Rectal smooth muscle tissue (tissue), 1 donor: Measurements from ENCODE around the gene CCDC32.
"Not testable (repeated sequence)": the region's sequence is repeated elsewhere in the genome, so short reads cannot be mapped to it uniquely, and the experiment has no call there.

Source experiments
- H3K27ac ChIP-seq: one replicate; pipeline ENCODE4 v1.7.0; 2013; ENCODE audit warnings: low read depth, low read length, inconsistent platforms
- H3K27me3 ChIP-seq: one replicate; pipeline ENCODE4 v1.7.0; 2013; ENCODE audit warnings: low read length; ENCODE audit not compliant: control insufficient read depth, insufficient read depth
- H3K36me3 ChIP-seq: one replicate; pipeline ENCODE4 v1.7.0; 2013; ENCODE audit warnings: low read length; ENCODE audit not compliant: control insufficient read depth, insufficient read depth
- H3K4me1 ChIP-seq: one replicate; pipeline ENCODE4 v1.7.0; 2013; ENCODE audit warnings: low read length; ENCODE audit not compliant: control insufficient read depth, insufficient read depth
- H3K4me3 ChIP-seq: one replicate; pipeline ENCODE4 v1.7.0; 2013; ENCODE audit warnings: low read length
- H3K9ac ChIP-seq: one replicate; pipeline ENCODE4 v1.7.0; 2013; ENCODE audit warnings: low read length

CCDC32 gene

GRCh38 chr15:40591389-40591788 lies 26.5 kb upstream of the CCDC32 start:
- Histone ChIP-seq H3K36me3 (no peaks in the 10 kb centered on the region), H3K27ac (no peak overlapping the region), H3K27me3 (no peaks in the 10 kb centered on the region), H3K4me3 (no peak overlapping the region), H3K4me1 (peaks cover 4% of the 10 kb centered on the region), H3K9ac (no peak overlapping the region)

DNA sequence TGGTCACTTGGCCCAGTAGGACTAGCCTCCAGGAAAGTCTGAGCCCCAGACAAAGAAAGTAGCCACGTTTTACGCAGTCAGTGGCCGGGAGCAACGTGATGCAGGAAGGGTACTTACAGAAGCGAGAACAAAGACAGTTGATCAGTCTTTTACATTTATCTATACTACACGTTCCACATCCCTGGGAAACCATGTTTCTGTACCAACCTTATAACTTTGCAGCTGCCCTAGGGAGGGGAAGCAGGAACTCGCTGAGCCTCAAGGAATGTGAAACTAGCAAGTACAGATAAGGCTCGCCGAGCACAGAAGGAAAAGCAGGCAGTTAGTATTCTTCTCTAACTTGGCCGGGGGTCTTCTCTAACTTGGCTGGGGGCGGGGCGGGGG lies 25.8 kb upstream of the CCDC32 start:
- peaks cover 4% of the 10 kb centered on the region for H3K4me1 ChIP-seq
- no peak overlapping the region for H3K27ac ChIP-seq
- H3K9ac ChIP-seq = no peak overlapping the region
- no peaks in the 10 kb centered on the region for H3K27me3 ChIP-seq
- H3K4me3 ChIP-seq = no peak overlapping the region
- no peaks in the 10 kb centered on the region for H3K36me3 ChIP-seq

DNA sequence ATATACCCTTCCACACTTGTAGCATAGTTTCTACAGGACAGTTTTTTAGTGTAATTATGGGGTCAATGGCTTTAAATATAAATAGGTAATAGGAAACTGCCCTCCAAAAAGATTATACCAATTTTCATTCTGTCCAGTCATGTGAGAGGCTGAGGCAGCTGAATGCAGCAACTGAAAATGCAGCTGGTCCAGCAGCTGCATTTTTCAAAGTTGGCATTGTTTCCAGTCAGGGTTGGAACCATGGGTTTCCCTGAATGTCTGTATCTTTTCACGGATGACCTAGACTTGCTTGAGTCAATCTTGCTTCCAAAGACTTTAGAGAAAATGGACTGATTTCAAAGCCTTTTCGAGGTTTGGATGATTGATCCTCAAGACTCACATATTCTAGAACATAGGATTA lies 19.3 kb upstream of the CCDC32 start:
- no peak overlapping the region for H3K4me3 ChIP-seq
- H3K9ac ChIP-seq = no peak overlapping the region
- no peaks in the 10 kb centered on the region for H3K4me1 ChIP-seq
- H3K27me3 ChIP-seq = no peaks in the 10 kb centered on the region
- H3K27ac ChIP-seq = no peak overlapping the region
- no peaks in the 10 kb centered on the region for H3K36me3 ChIP-seq

DNA sequence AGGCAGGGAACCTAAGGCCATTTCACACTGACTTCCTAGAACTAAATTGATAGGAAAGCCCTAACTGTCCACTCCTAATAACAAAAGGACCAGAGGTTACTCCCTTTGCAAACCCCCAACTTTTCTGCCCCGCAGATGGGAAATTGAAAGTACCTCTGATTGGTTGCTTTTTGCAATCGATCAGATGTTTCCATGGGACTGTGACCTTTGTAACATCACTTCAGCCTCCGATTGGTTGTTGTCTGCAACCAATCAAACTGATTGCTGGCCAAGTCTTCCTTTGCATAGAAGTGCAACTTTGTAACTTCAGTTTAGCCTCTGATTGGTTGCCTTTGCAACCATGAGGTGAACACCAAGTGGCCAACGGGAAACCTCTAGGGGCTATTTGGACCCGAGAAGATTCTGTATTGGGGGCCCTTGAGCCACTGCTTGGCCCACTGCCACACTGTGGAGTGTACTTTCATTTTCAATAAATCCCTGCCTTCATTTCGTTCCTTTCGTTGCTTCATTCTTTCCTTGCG lies 17.9 kb upstream of the CCDC32 start:
- peak overlapping the region; percentile 55 for H3K4me3 ChIP-seq
- no peaks in the 10 kb centered on the region for H3K27me3 ChIP-seq
- H3K27ac ChIP-seq = no peak overlapping the region
- H3K9ac ChIP-seq = no peak overlapping the region
- H3K4me1 ChIP-seq = no peaks in the 10 kb centered on the region
- no peaks in the 10 kb centered on the region for H3K36me3 ChIP-seq

DNA sequence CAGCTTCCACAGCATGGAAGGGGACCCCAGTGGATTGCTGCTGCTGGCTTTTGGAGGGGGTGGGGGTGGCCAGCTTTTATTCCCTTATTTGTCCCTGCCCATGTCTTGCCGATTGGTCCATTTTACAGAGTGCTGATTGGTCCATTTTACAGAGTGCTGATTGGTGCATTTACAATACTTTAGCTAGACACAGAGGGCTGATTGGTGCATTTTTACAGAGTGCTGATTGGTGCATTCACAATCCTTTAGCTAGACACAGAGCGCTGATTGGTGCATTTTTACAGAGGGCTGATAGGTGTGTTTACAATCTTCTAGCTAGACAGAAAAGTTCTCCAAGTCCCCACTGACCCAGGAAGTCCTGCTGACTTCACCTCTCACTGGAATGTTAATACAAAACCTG lies 17.0 kb upstream of the CCDC32 start:
- H3K27ac ChIP-seq, H3K9ac ChIP-seq, H3K4me3 ChIP-seq, H3K27me3 ChIP-seq, H3K4me1 ChIP-seq, H3K36me3 ChIP-seq: not testable (repeated sequence)

- Histone ChIP-seq H3K27me3 (no peaks in the 10 kb centered on the region), H3K9ac (no peak overlapping the region), H3K4me1 (no peaks in the 10 kb centered on the region), H3K27ac (no peak overlapping the region), H3K36me3 (peaks cover 2% of the 10 kb centered on the region), H3K4me3 (no peak overlapping the region)
Observed at GRCh38 chr15:40578892-40579291, 14.1 kb upstream of the CCDC32 start.

GRCh38 chr15:40576914-40577313 lies 12.1 kb upstream of the CCDC32 start:
- H3K9ac ChIP-seq, H3K36me3 ChIP-seq, H3K27me3 ChIP-seq, H3K27ac ChIP-seq, H3K4me1 ChIP-seq, H3K4me3 ChIP-seq: not testable (repeated sequence)

DNA sequence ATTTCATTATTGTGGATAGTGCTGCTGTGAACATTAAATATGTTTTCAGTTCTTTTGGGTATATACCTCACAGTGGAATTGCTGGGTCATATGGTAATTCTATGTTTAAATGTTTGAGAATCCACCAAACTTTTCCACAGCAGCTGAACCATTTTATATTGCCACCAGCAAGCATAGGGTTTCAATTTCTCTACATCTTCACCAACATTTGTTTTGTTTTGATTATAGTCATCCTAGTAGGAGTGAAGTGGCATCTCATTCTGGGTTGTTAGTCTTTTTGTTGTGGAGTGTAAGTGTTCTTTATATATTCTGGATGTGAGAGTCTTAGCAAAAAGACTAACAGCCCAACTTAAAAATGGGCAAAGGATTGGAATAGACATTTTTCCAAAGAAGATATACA lies 10.3 kb upstream of the CCDC32 start:
- peaks cover 2% of the 10 kb centered on the region for H3K36me3 ChIP-seq
- no peaks in the 10 kb centered on the region for H3K27me3 ChIP-seq
- H3K4me1 ChIP-seq = peaks cover 2% of the 10 kb centered on the region
- no peak overlapping the region for H3K4me3 ChIP-seq
- H3K9ac ChIP-seq = no peak overlapping the region
- H3K27ac ChIP-seq = no peak overlapping the region

- no peaks in the 10 kb centered on the region for H3K27me3 ChIP-seq
- H3K4me3 ChIP-seq = peak within 1 kb of the TSS; percentile 73
- peak within 1 kb of the TSS; percentile 67 for H3K27ac ChIP-seq
- peaks cover 8% of the 10 kb centered on the region for H3K4me1 ChIP-seq
- H3K9ac ChIP-seq = peak within 1 kb of the TSS; percentile 19
- H3K36me3 ChIP-seq = peaks cover 2% of the 10 kb centered on the region
Observed at GRCh38 chr15:40569129-40569953, 4.5 kb upstream of the CCDC32 start, which contains the start of gene RPUSD2. Gene RPUSD2 (plus strand): TSS chr15:40569299. CDS start chr15:40569338, 39 bp downstream.

DNA sequence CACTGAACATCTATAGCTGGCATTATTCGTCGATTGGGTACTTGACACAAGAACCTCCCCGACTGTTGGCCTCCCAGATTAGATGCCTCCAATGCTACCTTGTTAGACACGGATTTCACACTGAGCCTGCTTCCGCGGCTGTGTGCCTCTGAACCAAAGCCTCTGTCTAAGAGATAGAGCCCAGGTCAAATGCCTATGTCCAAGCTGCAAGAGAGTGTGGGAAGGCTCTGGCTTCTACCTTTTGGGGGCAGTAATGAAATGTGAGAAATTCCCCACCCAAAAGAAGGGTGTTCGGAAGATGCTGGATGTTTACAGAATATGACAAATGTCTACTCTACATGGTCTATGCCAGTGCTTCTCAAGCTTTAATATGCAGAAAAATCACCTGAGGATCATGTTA lies 2.3 kb upstream of the CCDC32 start:
- Histone ChIP-seq H3K4me3 (no peak overlapping the region), H3K36me3 (peaks cover 3% of the 10 kb centered on the region), H3K4me1 (peaks cover 8% of the 10 kb centered on the region), H3K9ac (no peak overlapping the region), H3K27me3 (no peaks in the 10 kb centered on the region), H3K27ac (no peak overlapping the region)

DNA sequence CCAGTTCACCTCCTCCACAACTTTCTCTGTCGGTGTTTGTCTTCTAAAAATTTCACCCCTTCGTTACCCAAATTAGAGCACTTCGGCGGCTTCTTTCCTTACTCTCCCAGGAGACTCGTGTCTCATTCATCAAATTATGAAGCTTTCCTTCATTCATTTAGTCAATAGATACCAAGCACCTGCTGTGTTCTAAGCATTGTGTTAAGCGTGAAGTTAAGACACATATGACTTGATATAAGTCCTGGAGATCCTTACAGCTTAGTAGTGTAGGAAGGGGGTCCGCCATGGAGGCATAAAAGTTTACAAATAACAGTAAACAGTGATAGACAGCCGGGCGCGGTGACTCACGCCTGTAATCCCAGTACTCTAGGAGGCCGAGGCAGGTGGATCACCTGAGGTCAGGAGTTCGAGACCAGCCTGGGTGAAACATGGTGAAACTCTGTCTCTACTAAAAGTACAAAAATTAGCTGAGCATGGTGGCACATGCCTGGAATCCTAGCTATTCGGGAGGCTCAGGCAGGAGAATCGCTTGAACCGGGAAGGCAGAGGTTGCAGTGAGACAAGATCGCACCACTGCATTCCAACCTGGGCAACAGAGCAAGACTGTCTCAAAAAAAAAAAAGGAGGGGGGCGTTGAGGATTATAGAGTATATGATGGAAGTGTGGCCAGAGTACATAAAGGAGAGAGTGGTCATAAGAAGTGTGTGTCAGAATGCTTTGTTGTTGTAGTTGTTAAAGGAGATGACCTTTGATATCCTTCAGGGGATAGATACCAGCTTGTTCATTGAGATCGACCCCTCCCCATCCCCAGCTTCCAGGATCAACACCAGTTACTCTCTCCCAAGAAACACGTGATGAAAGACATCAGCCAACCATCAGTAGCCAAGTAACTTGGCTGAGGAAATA lies 744 bp upstream of the CCDC32 start:
- Histone ChIP-seq H3K27ac (peak overlapping the region; percentile 85), H3K36me3 (peaks cover 3% of the 10 kb centered on the region), H3K4me3 (peak overlapping the region; percentile 81), H3K9ac (no peak overlapping the region), H3K4me1 (peaks cover 8% of the 10 kb centered on the region), H3K27me3 (no peaks in the 10 kb centered on the region)

DNA sequence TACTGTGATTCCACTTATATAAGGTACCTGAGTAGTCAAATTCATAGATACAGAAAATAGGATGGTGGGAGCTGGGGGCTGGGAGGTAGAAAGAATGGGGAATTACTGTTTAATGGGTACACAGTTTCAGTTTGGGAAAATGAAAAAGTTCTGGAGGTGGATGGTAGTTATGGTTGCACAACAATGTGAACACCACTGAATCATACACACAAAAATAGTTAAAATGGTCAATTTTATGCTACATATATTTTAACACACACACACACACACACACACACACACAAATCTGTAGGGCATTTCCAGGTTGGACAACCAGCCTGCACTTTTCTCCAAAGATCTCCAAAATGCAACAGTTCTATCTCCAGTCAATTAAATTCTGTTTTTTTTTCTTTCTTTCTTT lies 1.4 kb downstream of the CCDC32 start:
- H3K4me3 ChIP-seq = no peak overlapping the region
- no peaks in the 10 kb centered on the region for H3K27me3 ChIP-seq
- H3K27ac ChIP-seq = no peak overlapping the region
- H3K36me3 ChIP-seq = peaks cover 3% of the 10 kb centered on the region
- H3K9ac ChIP-seq = no peak overlapping the region
- peaks cover 3% of the 10 kb centered on the region for H3K4me1 ChIP-seq
